Neural progenitor cell (in vitro differentiated cells): ENCODE results near the gene IL12B. TPM values are rescaled to one million over a fixed set of nuclear protein-coding genes. Genes with fewer than 3 reads are reported as not detected.

Experiments used
- DNase-seq: peaks from one replicate; pipeline ENCODE4 v3.0.0-alpha.2; 2016; ENCODE audit warnings: low spot score
- H2AFZ ChIP-seq: fragments of 200-600 bp; sonication (generic); replicated peaks from 2 replicates; pipeline ENCODE4 v1.6.1; 2016; ENCODE audit warnings: antibody characterized with exemption
- H3F3A ChIP-seq: fragments of 200-600 bp; sonication (generic); 2 replicates; pipeline ENCODE4 v1.6.1; 2016; ENCODE audit warnings: antibody characterized with exemption, low read depth
- H3K27ac ChIP-seq: fragments of 200-600 bp; sonication (generic); 2 replicates; pipeline ENCODE4 v1.5.1; 2016; ENCODE audit warnings: mild to moderate bottlenecking
- H3K27me3 ChIP-seq: fragments of 200-600 bp; sonication (generic); 2 replicates; pipeline ENCODE4 v1.6.1; 2016; ENCODE audit warnings: mild to moderate bottlenecking, moderate library complexity
- H3K36me3 ChIP-seq: fragments of 200-600 bp; sonication (generic); 2 replicates; pipeline ENCODE4 v1.5.1; 2016
- H3K4me1 ChIP-seq: fragments of 200-600 bp; sonication (generic); 2 replicates; pipeline ENCODE4 v1.6.1; 2016; ENCODE audit warnings: mixed run types
- H3K4me2 ChIP-seq: fragments of 200-600 bp; sonication (generic); 2 replicates; pipeline ENCODE4 v1.6.1; 2016
- H3K4me3 ChIP-seq: fragments of 200-600 bp; sonication (generic); 2 replicates; pipeline ENCODE4 v1.5.1; 2016
- H3K79me2 ChIP-seq: fragments of 200-600 bp; sonication (generic); 2 replicates; pipeline ENCODE4 v1.6.1; 2016; ENCODE audit warnings: low read depth
- H3K9ac ChIP-seq: fragments of 200-600 bp; sonication (generic); 2 replicates; pipeline ENCODE4 v1.6.1; 2016
- H3K9me3 ChIP-seq: fragments of 200-600 bp; sonication (generic); 2 replicates; pipeline ENCODE4 v1.5.1; 2016; ENCODE audit warnings: low read depth
- H4K20me1 ChIP-seq: fragments of 200-600 bp; sonication (generic); 2 replicates; pipeline ENCODE4 v1.6.1; 2016; ENCODE audit warnings: low read depth
- H3K27ac Mint-ChIP-seq: 3 replicates; pipeline ENCODE4 v1.8.0; 2021; ENCODE audit warnings: mixed read lengths
- H3K27me3 Mint-ChIP-seq: 2 replicates; pipeline ENCODE4 v1.8.0; 2022; ENCODE audit warnings: low read depth, mild to moderate bottlenecking, inconsistent platforms, moderate library complexity, mixed read lengths; ENCODE audit not compliant: insufficient read depth
- H3K36me3 Mint-ChIP-seq: 3 replicates; pipeline ENCODE4 v1.8.0; 2021; ENCODE audit warnings: mixed read lengths
- H3K4me1 Mint-ChIP-seq: 3 replicates; pipeline ENCODE4 v1.8.0; 2021; ENCODE audit warnings: mixed read lengths
- H3K4me3 Mint-ChIP-seq: 3 replicates; pipeline ENCODE4 v1.8.0; 2021; ENCODE audit warnings: mild to moderate bottlenecking, moderate library complexity, mixed read lengths
- H3K9me3 Mint-ChIP-seq: 3 replicates; pipeline ENCODE4 v1.8.0; 2020; ENCODE audit warnings: mixed read lengths
- EZH2 ChIP-seq: fragments of 200-600 bp; sonication (generic); IDR thresholded peaks from 2 replicates; pipeline ENCODE4 v1.6.1; 2017; ENCODE audit warnings: antibody characterized with exemption, mild to moderate bottlenecking, moderate library complexity
- EZH2phosphoT487 ChIP-seq: fragments of 200-600 bp; sonication (generic); IDR thresholded peaks from 2 replicates; pipeline ENCODE4 v1.6.1; 2017; ENCODE audit warnings: antibody characterized with exemption
- total RNA-seq: library from RNA; depleted of rRNA; stranded (reverse); fragments of >200 nt; gene quantifications from 2 replicates; pipeline ENCODE4 v1.2.3, GENCODE V29; 2015; ENCODE audit warnings: low replicate concordance
- TF ChIP-seq, protein P1 (sequence below): fragments of 200-600 bp; sonication (generic); IDR thresholded peaks from 2 replicates; pipeline ENCODE4 v1.5.1; 2017; ENCODE audit warnings: antibody characterized with exemption, mild to moderate bottlenecking

IL12B gene
- total RNA-seq, 1 donor from 2014 or later, result not detected

DNA sequence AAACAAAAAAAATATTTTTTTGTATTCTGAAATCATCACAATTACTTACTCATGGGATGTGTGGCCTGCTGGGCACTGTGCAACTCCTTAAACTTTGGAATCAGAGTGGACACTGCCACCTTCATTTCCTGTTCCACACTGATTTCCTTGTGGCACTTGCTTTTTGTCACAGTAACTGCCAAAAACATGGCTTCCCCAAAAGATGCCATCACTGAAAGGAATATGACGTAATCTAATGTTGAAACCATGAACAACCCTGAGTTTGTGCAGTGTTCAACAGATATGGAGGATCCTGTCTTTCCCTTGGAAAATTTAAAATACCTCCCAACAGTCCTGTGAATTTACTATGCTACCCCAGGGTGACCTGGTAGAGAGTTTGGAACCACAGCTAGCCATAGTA, 12.6 kb upstream of the IL12B start:
- Histone ChIP-seq H3K27me3 (no peaks in the 10 kb centered on the region), H3K9ac (no peak overlapping the region), H3K27ac (no peak overlapping the region), H3K4me1 (no peaks in the 10 kb centered on the region), H3K4me2 (no peak overlapping the region), H3K4me3 (no peak overlapping the region), H3K36me3 (no peaks in the 10 kb centered on the region), H3K79me2 (no peaks in the 10 kb centered on the region), H3F3A (peaks cover 8% of the 10 kb centered on the region), H2AFZ (no peak overlapping the region), H3K9me3 (no peaks in the 10 kb centered on the region), H4K20me1 (no peaks in the 10 kb centered on the region)
- DNase-seq, result no peak
- Mint-ChIP-seq H3K4me3 (no peak overlapping the region), H3K36me3 (no peaks in the 10 kb centered on the region), H3K27ac (no peak overlapping the region), H3K9me3 (peaks cover 21% of the 10 kb centered on the region), H3K27me3 (peaks cover 2% of the 10 kb centered on the region), H3K4me1 (no peaks in the 10 kb centered on the region)
- TF ChIP-seq EZH2, result no peak
- TF ChIP-seq, protein P1, sequence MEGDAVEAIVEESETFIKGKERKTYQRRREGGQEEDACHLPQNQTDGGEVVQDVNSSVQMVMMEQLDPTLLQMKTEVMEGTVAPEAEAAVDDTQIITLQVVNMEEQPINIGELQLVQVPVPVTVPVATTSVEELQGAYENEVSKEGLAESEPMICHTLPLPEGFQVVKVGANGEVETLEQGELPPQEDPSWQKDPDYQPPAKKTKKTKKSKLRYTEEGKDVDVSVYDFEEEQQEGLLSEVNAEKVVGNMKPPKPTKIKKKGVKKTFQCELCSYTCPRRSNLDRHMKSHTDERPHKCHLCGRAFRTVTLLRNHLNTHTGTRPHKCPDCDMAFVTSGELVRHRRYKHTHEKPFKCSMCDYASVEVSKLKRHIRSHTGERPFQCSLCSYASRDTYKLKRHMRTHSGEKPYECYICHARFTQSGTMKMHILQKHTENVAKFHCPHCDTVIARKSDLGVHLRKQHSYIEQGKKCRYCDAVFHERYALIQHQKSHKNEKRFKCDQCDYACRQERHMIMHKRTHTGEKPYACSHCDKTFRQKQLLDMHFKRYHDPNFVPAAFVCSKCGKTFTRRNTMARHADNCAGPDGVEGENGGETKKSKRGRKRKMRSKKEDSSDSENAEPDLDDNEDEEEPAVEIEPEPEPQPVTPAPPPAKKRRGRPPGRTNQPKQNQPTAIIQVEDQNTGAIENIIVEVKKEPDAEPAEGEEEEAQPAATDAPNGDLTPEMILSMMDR, result no peak
- no peak for TF ChIP-seq EZH2phosphoT487

DNA sequence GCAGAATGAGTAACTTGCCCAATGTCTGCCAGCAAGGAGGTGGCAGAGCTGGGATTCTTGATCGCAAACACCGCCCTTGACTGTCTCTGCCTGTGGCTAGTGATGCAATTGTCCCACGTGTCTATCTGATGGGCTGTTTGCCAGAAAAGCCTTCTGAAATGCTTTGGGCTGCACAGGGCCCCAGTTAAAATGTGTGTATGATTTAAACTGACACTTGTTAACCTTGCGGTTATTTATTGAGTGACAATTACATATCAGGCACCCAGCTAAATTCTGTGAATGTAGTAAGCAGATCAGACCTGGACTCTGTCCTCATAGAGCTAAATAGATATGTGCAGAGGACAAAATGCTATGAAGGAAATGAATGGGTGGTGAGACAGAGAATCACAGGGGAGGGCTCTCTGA, 11.6 kb upstream of the IL12B start:
- no peak overlapping the region for H3K4me3 Mint-ChIP-seq
- Histone ChIP-seq H4K20me1 (no peaks in the 10 kb centered on the region), H3K9ac (no peak overlapping the region), H3K36me3 (no peaks in the 10 kb centered on the region), H3K4me1 (no peaks in the 10 kb centered on the region), H3K4me2 (no peak overlapping the region), H3K4me3 (no peak overlapping the region), H3F3A (peaks cover 8% of the 10 kb centered on the region), H3K9me3 (no peaks in the 10 kb centered on the region), H3K27me3 (no peaks in the 10 kb centered on the region), H3K27ac (no peak overlapping the region), H3K79me2 (no peaks in the 10 kb centered on the region), H2AFZ (no peak overlapping the region)
- TF ChIP-seq EZH2phosphoT487, result no peak
- TF ChIP-seq, protein P1, result no peak
- no peak for TF ChIP-seq EZH2
- no peak for DNase-seq
- no peaks in the 10 kb centered on the region for H3K4me1 Mint-ChIP-seq
- peaks cover 2% of the 10 kb centered on the region for H3K27me3 Mint-ChIP-seq
- no peaks in the 10 kb centered on the region for H3K36me3 Mint-ChIP-seq
- peaks cover 21% of the 10 kb centered on the region for H3K9me3 Mint-ChIP-seq
- no peak overlapping the region for H3K27ac Mint-ChIP-seq

DNA sequence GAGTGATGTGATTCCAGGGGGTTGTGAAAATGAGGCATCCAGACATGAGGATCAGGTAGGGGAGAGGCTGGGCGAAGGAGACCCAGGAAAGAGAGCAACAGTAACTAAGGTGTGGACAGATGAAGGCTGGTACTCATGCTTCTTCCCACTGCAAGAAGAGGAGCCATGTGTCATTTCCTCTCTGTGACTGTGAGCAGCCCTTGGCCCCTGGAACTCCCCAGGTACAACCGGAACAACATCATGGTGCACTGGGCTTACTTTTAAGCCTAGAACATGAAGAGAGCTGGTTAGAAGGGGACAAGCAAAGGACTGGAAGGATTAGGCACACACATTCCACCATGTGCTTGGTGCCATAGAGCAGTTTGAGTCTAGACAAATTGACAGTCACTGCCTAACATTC, 10.9 kb upstream of the IL12B start:
- H3K9ac ChIP-seq, result no peak overlapping the region
- no peaks in the 10 kb centered on the region for H3K27me3 ChIP-seq
- H3K36me3 ChIP-seq, result no peaks in the 10 kb centered on the region
- peaks cover 21% of the 10 kb centered on the region for H3K9me3 Mint-ChIP-seq
- no peaks in the 10 kb centered on the region for H3K9me3 ChIP-seq
- no peaks in the 10 kb centered on the region for H3K4me1 Mint-ChIP-seq
- TF ChIP-seq, protein P1, result no peak
- no peak for TF ChIP-seq EZH2
- H3K27ac Mint-ChIP-seq, result no peak overlapping the region
- H3K4me3 Mint-ChIP-seq, result no peak overlapping the region
- H3K27me3 Mint-ChIP-seq, result peaks cover 2% of the 10 kb centered on the region
- H3K4me1 ChIP-seq, result no peaks in the 10 kb centered on the region
- no peaks in the 10 kb centered on the region for H4K20me1 ChIP-seq
- H3F3A ChIP-seq, result peaks cover 2% of the 10 kb centered on the region
- H3K27ac ChIP-seq, result no peak overlapping the region
- no peak overlapping the region for H2AFZ ChIP-seq
- H3K4me2 ChIP-seq, result no peak overlapping the region
- DNase-seq, result no peak
- H3K36me3 Mint-ChIP-seq, result no peaks in the 10 kb centered on the region
- no peaks in the 10 kb centered on the region for H3K79me2 ChIP-seq
- H3K4me3 ChIP-seq, result no peak overlapping the region
